ENCODE data around the gene B4GALNT1.
"Not testable (repeated sequence)": the region's sequence is repeated elsewhere in the genome, so short reads cannot be mapped to it uniquely, and the experiment has no call there.

B4GALNT1 gene

GRCh38 chr12:57606821-57607220 is 26.2 kb downstream of the B4GALNT1 start:
- FAIRE-seq = no peak

DNA sequence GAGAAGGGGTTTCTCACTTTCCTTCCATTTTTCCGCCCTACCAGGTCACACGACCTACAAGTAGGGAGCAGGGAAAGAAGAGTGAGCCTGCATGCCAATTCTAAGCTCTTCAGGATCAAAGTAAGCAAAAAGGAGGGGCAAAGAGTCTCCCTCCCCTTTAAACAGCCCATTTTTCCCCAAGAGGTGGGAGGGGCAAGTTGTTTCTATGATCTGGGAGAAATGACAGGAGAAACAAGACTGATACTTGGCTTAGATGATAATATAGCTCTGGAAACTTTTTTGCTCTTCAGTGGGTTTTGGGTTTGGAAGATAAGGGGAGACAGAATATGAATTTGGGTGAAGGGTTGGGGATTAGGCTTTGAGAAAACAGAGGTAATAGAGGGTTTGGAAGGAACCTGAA is 26.6 kb downstream of the B4GALNT1 start:
- FAIRE-seq = no peak

GRCh38 chr12:57605811-57606311 is 27.1 kb downstream of the B4GALNT1 start:
- no peak for FAIRE-seq

DNA sequence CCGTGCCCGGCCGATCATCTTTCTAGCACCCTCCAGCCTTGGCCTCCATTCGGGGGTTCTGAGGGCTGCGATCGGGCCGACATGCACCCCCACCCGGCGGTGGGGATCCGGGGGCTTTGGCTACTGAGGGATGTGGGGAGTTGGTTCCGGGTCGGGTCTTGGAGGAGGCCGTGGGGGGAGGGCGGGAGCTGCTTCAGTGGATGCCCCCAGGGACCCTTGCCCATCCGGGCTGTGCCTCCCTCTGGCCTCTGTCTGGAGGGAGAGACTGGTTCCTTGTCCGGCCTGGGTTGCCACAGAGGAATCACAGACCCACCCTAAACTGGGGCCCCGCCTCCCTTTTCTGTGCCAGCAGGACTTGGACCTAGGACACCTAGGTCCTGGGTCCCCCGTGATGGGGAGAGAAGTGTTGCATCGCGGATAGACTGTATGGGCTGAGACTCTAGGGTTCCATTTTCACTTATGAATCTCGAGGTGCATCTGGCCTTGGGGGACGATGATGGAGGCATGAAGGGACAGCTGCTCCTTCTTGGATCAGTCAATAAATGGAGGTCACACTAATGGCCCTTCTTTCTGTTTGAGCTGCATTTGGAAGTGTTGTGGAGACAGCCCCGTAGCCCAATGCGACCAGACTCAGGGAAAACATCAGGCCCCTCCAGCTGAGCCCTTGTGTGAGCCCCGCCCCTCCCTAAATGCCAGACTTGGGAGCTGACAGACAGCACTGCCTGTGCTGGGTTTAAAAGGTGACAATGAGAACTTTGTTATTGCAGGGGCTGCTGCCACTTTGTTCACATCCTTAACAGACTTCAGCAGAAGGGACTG is 27.8 kb downstream of the B4GALNT1 start:
- FAIRE-seq = no peak

DNA sequence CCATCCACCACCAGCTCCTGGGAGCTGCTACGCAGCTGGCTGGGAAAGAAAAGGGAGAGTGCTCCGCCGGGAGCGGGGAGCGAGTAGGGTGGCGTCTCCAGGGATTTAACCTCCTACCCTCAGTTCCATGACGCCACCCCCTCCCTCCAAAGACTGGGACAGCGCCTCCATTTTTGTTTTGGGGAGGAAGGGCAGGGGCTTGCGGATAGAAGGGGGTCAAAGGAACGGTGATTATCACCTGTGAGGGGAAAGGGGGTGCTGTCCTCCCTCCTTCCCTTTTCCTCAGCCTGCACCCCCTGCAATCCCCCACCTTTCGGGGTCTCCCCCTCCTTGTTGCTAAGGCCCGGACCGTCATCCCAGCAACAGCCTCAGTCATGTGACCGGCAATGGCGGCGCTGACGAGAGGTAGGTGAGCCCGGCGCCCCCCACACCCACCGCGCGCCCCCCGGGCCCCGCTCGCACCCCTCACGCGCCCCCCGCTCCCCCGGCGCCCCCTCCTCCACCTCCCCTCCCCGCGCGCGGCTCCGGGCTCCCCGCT is 28.5 kb downstream of the B4GALNT1 start, which contains the start of gene DTX3:
TSS of gene DTX3 (plus strand) at position 371 of the 538 bp plus-strand sequence. CDS start 1,694 bp downstream, outside the sequence.
- FAIRE-seq = no peak

DNA sequence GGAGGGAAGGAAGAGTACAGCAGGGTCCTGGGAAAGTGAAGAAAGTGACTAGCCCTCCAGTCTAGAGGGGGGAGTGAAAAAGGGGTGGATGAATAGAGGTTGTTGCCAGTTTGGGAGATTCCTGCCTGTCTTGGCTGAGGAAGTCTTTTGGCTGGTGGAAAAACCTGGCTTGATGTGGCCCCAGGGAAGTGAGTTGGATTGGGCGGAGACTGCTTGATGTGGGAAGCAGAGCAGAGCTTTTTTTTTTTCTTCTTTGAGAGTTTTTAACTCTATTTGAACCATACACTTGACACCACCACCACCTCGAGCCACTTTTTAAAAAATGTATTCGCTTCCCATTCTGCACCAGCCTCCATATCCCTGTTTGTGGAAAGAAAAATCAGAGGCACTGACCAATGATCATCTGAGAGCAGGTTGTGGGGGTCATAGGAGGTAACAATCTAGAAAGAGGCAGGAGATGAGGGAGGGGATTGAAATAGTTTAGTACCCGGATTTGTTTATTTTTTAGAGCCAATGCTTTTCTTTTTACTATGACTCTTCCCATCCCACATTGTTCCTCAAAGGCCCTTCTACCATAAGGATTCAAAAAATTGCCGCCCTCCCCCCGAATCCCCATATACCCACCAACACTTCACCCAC is 29.1 kb downstream of the B4GALNT1 start:
- FAIRE-seq = peak; percentile 69

DNA sequence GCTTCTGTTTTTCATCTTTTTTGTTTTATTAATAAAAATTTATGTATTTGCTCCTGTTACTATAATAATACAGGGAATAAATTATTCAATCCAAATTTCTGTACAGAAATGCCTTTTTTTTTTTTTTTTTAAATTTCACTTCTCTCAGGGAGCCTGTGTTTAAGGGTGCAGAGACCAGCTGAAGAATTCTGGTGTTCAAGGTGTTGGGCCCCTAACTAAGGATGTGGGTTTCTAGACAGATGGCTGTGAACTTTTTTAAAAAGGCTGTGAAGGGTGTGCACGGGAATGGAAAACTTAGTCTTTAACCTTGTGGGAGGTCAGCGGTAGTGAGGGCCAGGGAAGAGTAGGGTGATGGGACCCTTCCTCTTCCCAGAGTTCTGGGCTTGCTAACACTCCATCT is 29.7 kb downstream of the B4GALNT1 start:
- FAIRE-seq = no peak

DNA sequence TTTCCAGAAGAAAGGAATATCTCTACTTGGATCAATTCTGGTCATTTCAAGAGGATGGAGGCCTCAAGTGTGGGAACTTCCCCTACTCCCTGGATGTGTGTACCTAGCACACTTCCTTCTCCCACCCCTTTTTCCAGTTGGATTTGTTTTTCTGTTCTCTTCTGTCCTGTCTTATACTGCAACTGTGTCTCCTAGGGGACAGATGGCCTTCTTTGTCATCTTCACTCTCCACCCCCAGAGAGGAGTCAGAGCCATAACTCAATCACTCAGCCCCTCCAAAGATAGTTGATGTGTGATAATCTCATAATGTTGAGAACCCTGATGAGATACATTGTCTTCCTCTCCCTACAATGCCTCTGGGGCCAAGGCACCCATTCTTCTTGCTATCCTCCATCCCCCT is 30.5 kb downstream of the B4GALNT1 start:
- no peak for FAIRE-seq

DNA sequence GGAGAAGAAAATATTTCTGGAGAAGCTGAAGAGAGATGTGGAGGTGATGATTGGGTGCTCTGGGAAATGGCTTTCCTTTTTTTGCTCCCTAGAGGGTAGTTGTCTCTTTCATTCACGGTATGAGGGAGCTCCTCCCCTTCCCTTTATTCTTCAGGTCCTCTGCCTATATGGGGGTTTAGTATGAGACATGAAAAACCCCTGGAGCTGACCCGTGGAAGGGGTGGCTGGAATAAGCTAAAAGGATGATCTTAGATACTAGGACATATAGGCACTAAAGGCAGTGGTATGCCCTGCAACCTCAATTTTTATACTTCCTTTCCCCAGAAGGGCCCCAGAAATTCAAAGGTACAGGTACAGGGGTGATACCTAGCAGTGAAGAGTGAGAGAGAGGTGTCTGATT is 32.6 kb downstream of the B4GALNT1 start:
- FAIRE-seq = no peak

GRCh38 chr12:57593187-57593586 is 39.8 kb downstream of the B4GALNT1 start:
- no peak for FAIRE-seq

DNA sequence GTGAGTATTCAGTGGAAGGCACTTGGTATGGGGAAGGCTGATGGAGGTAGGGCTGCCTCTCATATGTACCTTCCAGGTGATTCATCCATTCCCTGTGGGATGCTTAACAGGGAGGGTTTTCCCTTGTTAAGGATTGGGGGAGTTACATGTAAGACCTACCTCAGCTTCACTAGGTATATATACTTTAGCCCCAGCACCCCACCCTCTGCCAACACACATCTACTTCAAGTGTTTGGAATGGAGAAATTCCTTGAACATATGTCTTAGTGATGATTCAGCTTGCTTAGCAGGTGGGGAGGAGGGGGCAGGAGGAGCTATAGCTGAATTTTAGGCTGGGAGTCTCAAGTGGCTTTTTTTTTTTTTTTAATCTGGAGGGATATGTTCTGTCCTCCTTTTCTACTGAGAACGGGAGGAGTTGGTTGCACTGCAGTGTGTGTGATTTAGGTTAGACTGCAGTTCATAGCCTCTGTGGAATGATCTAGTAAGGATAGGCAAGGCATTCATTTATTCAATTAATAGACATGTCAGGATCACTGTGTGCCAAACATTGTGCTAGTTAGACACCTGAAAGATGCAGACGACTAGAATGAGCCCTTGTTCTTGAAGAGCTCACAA is 40.3 kb downstream of the B4GALNT1 start:
- no peak for FAIRE-seq

GRCh38 chr12:57591782-57592325 is 41.1 kb downstream of the B4GALNT1 start:
- no peak for FAIRE-seq

DNA sequence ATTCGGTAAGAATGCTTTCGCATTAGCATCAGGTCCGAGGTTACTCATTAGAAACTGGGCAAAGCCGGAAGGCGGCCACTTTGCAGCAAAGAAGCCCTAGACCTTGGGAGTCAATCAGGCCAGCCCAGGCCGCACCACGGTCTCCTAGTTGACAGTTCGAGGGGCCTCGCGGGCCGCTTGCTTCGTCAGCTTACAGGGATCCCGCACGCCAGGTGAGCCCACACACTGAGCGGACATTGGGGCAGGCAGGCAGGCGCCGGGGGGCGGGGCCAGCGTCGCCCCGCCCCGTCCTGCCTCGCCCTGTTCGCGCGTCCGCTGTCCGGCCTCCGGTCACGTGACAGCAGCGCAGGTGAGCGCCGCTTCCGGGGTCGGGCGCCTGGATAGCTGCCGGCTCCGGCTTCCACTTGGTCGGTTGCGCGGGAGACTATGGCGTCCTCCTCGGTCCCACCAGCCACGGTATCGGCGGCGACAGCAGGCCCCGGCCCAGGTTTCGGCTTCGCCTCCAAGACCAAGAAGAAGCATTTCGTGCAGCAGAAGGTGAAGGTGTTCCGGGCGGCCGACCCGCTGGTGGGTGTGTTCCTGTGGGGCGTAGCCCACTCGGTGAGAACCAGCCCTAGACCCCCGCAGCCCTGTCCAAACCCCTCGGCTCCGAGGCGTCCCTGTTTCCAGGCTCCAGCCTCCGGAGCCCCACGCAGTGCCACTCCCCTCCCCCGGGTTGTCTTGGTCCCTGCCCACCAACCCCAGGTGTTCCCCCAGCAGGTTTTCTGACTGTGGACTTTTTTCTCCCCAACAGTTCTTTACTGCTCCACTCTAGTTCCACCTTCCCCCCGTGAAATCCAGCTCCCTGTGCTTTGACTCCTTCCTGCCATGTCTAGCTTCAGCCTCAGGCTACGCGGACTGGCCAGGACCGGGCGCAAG is 41.9 kb downstream of the B4GALNT1 start, which contains the start of gene PIP4K2C:
TSS of gene PIP4K2C (plus strand) at position 329 of the 918 bp plus-strand sequence. CDS start at position 427, 98 bp downstream.
- no peak for FAIRE-seq

DNA sequence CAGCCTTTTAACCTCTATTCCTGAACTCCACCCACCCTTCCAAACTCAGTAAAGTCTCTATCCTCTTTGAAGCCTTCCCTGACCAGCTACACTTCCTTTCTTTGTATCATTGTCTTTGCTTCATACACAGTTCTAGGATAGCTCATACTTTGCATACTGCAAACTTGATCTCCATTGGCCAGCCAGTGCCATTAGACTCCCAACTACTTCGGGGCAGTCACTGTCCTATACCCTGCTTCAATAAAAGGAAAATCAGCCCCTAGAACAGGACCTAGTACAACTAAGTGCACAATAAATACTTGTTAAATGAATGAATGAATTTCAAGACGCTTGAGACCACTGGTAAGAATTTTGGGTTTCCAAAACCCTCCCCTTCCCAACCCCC is 42.5 kb downstream of the B4GALNT1 start:
- FAIRE-seq = no peak

- FAIRE-seq = not testable (repeated sequence)
These were observed 43.9 kb downstream of the B4GALNT1 start for GRCh38 chr12:57588951-57589610.

GRCh38 chr12:57586832-57587429 is 46.1 kb downstream of the B4GALNT1 start:
- FAIRE-seq = no peak

- no peak for FAIRE-seq
These were observed 46.9 kb downstream of the B4GALNT1 start for GRCh38 chr12:57586128-57586527.

- no peak for FAIRE-seq
These were observed 47.8 kb downstream of the B4GALNT1 start for GRCh38 chr12:57585156-57585555.

- no peak for FAIRE-seq
These were observed 48.3 kb downstream of the B4GALNT1 start for GRCh38 chr12:57584690-57585089.

- no peak for FAIRE-seq
These were observed 49.0 kb downstream of the B4GALNT1 start for GRCh38 chr12:57584050-57584449.

All from endometrium (tissue), 2 donors.